HG03558 (cell line): ENCODE results near the gene TREH.

Source experiments
- ATAC-seq: cut with Tn5 transposase; IDR thresholded peaks from one replicate; pipeline ENCODE4 v1.9.1; 2021; ENCODE audit warnings: moderate number of reproducible peaks; ENCODE audit not compliant: unreplicated experiment; ENCODE audit errors: extremely low read depth

Gene TREH

GRCh38 chr11:118634431-118635236 is 44.8 kb downstream of the TREH start:
- no peak for ATAC-seq

- no peak for ATAC-seq
Observed at GRCh38 chr11:118633979-118634378, 45.5 kb downstream of the TREH start.

- ATAC-seq, result no peak
Observed at GRCh38 chr11:118633319-118633690, 46.1 kb downstream of the TREH start.

- ATAC-seq, result no peak
Observed at GRCh38 chr11:118632577-118633318, 46.7 kb downstream of the TREH start.

GRCh38 chr11:118631142-118631909 is 48.1 kb downstream of the TREH start:
- no peak for ATAC-seq

- no peak for ATAC-seq
Observed at GRCh38 chr11:118629761-118630661, 49.4 kb downstream of the TREH start.

GRCh38 chr11:118628861-118629549 is 50.4 kb downstream of the TREH start:
- ATAC-seq, result no peak

- ATAC-seq, result no peak
Observed at GRCh38 chr11:118628432-118628831, 51.0 kb downstream of the TREH start.

GRCh38 chr11:118628031-118628430 is 51.4 kb downstream of the TREH start:
- ATAC-seq, result no peak

GRCh38 chr11:118627566-118627965 is 51.9 kb downstream of the TREH start:
- no peak for ATAC-seq

GRCh38 chr11:118625976-118626375 is 53.5 kb downstream of the TREH start:
- ATAC-seq, result no peak

GRCh38 chr11:118625036-118625690 is 54.3 kb downstream of the TREH start:
- ATAC-seq, result no peak

GRCh38 chr11:118623269-118623655 is 56.2 kb downstream of the TREH start:
- no peak for ATAC-seq

GRCh38 chr11:118622376-118623268 is 56.8 kb downstream of the TREH start:
- ATAC-seq, result no peak

GRCh38 chr11:118621784-118622375 is 57.6 kb downstream of the TREH start:
- no peak for ATAC-seq

GRCh38 chr11:118621071-118621783 is 58.2 kb downstream of the TREH start:
- ATAC-seq, result no peak

- ATAC-seq, result no peak
Observed at GRCh38 chr11:118620529-118621070, 58.9 kb downstream of the TREH start.
